Stimulated activated CD4-positive, alpha-beta T cell treated with anti-CD3 and anti-CD28 coated beads, Interleukin-4, amount 100 ng/mL, for 4 hours (primary cell): Measurements from ENCODE around the gene WHRN.

ENCODE experiments used
- DNase-seq, 2 experiments: peaks; one replicate each; pipeline ENCODE4 v3.0.0-alpha.2; 2020

Gene WHRN

GRCh38 chr9:114413861-114414301, 91.4 kb downstream of the WHRN start:
- DNase-seq = no peak

DNA sequence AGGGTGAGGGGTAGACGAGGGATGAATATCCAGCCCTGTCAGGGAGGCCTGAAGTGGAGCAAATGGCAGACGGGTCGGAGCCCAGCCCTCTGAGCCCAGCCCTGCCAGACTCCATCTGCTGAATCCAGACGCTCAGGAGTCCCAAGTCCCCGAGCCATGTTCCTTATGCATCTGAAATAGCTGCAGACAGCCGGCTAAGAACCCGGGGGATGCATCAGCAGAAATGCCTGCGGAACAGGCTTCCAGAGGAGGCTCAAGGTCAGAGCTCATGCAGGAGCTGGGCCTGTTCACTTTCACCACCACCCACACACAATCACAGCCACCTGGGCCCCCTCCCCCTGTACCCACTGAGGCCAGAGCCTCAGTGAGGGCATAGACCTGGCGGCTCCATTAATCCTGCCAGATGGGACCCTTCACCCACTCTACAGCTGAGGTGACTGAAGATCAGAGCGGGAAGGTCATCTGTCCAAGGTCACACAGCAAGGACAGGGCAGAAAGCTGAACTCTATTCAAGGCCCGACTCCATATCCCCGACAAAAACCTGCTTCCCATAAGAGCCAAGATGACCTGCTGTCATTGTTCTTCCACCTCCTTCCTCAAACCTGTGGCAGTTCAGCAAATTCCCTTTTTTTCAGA, 93.1 kb downstream of the WHRN start:
- DNase-seq = no peak

DNA sequence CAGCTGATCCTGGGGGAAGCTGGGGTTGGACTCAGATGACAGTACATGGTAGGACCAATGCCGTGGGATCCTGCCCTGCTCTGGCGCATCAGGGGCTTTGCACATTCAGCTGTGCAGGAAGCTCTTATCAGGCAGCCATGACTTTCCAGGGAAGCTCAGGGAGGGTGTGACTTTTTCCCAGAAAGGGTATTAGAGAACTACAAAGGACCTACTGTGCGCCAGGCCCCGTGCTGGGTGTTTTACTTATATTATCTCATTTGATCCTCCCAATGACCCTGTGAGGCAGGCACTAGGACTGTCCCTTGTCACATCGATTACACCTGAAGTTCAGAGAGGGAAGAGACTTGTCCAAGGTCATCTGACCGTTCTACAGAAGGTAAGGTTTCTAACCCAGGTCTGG, 93.8 kb downstream of the WHRN start:
- no peak for DNase-seq

DNA sequence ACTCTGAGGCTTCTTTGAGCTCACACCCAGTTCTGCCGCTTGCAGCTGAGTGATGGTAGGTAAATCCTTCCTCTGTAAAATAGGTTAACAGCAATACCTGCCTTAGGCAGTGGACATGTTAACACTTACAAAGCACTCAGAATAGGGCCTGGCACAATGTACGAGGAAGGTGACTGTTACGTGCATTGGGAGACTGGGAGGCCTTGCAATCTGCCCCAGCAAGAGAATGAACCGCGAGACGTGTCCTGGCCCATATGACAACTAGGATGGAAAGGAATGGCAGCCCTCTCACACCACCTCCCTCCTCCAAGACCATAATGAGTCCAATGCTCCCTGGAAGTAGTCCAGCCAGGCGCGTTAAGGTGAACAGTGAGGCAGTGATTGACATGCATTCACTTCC, 94.4 kb downstream of the WHRN start:
- DNase-seq = no peak

DNA sequence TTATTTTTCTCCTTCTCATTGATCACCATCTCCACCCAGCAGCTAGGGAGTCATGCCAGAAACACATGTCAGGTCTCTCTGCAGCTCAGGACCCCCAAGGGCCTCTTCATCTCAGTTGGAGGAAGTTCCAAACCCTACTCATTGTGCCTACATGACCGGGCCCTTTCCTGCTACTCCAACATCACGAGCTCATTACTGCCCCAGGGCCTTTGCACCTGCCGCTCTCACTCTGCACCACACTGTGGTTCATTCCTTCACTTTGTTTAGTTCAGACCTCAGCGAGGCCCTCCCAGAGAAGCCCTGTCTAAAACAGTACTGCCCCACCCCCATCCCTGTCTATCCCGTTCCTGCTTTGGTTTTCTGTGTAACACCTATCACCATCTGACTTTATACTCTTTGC, 95.4 kb downstream of the WHRN start:
- no peak for DNase-seq

DNA sequence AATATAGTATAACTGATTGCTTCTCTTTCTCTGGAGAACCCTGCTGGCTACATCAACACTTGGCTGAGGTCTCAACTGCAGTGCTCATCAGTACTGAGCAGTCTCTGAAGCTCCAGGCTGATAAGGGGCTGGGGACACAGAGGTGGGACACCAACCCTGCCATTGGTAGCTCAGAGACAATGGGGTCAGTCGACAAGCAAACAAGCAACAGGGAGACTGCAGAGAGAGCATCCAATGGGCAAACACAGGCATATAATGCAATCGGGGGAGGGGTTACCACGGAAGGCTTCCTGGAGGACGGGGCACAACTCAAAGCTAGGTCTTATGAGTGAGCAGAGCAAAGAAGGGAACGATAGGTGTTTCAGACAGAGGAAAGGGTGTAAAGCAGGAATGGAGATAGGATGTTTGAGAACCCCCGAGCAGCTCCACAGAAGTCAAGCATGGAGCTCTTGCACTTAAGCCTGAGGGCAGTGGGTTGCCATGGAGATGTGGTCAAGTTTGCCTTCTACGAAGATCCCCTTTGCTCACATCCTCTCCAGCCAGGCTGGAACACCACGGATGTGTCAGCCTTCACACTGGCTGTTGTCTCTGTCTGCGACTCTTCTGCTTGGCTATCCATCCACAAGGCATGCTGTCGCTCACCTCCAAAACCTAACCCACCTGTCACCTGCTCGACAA, 96.0 kb downstream of the WHRN start:
- no peak for DNase-seq

DNA sequence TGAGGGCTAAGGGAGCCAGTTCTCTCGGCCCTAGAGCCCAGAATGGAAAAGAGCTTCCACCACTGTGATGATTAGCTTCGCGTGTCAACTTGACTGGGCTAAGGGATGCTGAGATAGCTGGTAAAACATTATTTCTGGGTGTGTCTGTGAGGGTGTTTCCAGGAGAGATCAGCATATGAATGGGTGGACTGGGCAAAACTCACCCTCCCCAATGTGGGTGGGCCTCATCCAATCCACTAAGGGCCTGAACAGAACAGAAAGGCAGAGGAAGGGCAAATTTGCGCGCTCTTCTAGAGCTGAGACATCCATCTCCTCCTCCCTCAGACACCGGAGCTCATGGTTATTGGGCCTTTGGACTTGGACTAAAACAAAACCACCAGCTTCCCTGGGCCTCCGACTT, 96.6 kb downstream of the WHRN start:
- no peak for DNase-seq

- no peak for DNase-seq
Measured at GRCh38 chr9:114407889-114408288, 97.4 kb downstream of the WHRN start.

DNA sequence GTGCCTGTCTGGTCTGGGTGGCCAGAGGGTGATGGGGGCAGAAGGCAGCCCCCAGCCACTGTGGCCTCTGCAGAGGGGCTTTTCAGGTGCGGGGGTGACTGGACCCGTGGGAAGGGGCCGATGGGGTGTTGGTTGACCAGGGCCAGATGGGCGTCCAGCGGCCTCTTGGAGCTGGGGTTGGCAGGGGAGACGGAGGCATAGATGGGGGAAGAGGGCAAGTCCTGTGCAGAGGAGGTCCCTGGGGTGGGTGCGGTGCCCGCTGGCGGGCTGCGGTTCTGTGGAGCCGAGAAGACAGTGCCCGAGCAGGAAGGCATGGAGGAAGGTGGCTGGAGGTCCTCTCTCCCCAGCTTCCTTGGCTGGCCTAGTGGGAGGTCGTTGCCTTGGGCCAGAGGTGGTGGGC, 98.8 kb downstream of the WHRN start:
- DNase-seq = no peak

GRCh38 chr9:114405294-114406034, 99.8 kb downstream of the WHRN start:
- peak; percentile 64 to 70 for DNase-seq

DNA sequence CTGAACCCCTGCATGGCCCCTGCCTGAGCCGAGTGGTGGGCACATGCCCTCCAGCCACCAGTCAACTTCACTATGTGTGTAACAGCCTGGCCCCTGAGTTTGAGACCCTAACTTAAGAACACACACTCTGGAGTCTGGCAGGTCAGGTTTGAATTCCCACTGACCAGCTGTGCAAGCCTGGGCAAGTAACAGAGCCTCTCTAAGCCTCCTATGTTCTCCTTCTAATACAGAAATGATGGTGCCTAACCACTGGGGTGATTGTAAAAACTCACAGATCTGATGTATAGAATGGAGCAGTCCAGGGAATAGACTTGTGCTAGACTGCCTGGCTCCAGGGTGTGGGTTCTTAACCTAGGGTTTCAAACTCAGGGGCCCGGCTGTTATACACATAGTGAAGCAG, 100.7 kb downstream of the WHRN start:
- DNase-seq = no peak

DNA sequence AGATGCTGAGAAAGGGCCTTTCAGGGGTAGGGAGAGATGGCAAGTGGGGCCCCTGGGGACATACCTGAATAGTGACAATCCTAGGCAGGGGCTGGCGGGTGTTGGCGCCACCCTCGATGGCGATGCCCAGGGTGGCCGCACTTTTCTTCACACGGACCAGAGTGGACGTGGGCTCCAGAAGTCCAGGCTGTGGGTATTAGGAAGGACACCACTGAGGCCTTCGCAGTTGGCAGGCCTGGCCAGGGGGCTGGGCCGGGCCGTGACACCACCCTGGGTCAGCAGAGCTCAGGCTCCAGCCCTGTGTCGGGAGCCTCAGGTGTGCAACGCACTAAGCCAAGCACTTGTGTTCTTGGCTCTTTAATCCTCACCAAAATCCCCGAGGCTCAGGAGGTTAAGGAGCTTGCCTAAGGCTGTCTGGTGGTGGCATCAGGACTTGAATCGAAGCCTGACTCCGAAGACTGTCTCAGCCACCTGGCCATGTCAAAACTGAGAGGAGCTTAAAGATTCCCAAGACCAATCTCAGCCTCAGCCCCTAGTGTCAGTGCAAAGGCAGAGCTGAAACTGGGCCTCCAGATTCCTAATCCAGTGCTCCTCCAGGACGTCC, 102.0 kb downstream of the WHRN start:
- no peak for DNase-seq

DNA sequence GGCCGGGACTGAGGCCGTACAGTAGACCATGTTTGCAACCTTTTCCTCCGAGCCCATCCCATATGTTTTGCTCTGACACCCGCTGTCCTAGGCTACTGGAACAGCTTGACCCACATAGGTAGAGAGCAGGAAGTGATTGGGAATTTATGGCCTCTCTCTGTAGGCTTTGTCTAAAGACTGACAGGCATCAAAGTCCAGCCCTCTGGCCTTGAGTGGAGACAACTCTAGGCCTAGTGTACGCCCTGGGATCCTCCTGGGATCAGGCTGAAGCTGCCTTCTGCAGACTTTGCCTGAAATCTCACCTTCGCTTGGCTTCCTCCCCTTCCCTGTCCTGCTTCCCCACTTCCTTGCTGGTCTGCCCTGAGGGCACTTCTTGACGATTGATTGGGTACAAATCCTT, 103.9 kb downstream of the WHRN start:
- DNase-seq = no peak

- no peak for DNase-seq
Measured at GRCh38 chr9:114400772-114401171, 104.5 kb downstream of the WHRN start.

DNA sequence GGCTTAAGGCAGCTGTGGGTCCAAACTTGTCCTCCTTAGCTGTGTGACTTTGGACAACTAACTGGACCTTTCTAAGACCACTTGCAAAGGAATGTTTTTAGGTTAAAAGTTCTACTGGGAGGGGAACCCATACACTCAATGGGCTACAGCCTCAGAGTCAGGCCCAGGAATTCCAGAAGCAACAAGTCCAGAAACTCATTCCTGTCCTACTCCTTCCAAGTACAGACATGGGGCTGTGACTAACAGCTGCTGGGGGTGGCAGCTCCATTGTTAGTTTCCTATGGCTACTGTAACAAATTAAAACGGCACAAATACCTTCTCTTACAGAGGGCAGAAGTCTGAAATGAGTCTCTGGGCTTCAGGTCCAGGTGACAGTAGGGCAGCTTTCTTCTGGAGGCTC, 105.1 kb downstream of the WHRN start:
- no peak for DNase-seq

DNA sequence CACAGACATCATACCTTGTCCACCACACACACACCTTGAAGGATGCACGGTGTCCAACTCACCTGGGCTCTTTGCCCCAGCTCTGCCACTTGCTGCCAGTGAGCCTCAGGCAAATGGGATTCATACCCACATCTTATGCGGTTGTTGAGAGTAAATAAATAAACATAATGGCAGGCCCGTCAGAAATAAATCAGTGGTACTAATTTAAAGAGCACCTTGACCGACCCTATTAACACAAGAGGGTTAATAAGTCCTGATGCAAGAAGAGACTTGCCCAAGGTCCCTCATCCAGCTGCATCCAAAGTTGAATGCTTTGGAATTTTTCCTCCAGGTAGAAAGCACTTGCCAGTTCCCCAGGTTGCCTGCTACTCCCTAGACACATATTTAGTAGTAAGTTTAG, 105.9 kb downstream of the WHRN start:
- DNase-seq = no peak

GRCh38 chr9:114397848-114398605, 107.2 kb downstream of the WHRN start:
- DNase-seq = peak; percentile 92 to 97

GRCh38 chr9:114397219-114397847, 107.9 kb downstream of the WHRN start:
- DNase-seq = no peak

GRCh38 chr9:114396558-114397218, 108.6 kb downstream of the WHRN start:
- no peak for DNase-seq

DNA sequence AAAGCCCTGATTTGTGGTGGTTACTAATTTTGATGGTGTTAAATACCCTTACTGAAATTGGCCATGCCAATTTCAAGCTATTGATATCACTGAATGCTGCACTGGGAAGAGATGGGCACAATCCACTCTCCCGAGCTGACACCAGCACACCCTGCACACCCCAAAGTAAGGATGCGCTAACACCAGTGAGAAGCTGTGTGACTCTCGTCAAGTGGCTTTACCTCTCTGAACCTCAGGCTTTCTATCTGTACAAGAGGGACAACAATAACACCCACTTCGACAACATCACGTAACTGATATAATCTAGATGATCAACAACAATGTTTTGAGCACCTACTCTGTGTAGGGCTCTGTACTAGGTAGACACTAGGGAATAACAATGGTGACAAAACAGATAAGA, 109.5 kb downstream of the WHRN start:
- no peak for DNase-seq

- no peak for DNase-seq
Measured at GRCh38 chr9:114395334-114395617, 110.0 kb downstream of the WHRN start.
